NOMO-1 (cell line): ENCODE data around the gene GRHL3.

Experiments
- DNase-seq, 2 experiments: peaks; one replicate each; lab custom pipeline; 2025; ENCODE audit not compliant: unreplicated experiment in 2 of 2; lab: John Stamatoyannopoulos, UW

The GRHL3 gene

DNA sequence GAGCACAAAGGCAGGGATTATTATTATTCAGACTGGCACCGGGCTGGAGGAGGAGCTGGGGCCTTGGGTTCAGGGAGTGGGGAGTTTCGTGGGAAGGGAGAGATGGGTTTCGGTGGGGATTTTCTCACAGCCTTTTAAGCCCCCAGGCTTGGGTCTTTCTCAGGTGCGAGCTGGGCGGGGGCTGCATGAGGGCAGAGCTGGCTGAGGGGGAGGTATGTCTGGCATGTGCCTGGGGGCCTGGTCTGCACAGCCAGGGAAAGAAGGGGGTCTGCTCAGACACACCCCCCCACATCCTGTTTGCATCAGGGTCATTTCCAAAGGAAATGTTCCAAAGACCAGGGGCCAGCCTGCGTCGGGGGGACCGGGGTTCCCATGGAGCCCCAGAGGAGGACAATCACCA lies 21.6 kb downstream of the GRHL3 start:
- DNase-seq, result no peak

DNA sequence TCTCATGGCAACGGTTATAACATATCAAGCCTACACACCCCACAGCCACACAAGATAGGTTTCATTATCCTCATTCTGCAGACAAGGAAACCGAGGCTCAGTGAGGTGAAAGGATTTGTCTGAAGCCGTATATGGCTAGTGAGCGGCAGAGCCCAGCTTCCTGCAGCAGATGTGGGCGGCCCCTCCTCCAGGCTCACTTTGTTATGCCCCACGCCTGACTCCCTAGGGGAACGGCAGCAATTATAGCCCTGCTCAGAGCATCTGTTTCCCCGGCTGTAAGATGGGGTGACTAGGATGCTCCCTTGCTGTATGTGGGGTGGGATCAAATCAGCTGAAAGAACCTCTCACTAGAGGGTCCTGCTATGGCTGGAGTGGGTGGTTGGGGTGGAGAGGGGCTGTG lies 22.1 kb downstream of the GRHL3 start:
- DNase-seq, result no peak

DNA sequence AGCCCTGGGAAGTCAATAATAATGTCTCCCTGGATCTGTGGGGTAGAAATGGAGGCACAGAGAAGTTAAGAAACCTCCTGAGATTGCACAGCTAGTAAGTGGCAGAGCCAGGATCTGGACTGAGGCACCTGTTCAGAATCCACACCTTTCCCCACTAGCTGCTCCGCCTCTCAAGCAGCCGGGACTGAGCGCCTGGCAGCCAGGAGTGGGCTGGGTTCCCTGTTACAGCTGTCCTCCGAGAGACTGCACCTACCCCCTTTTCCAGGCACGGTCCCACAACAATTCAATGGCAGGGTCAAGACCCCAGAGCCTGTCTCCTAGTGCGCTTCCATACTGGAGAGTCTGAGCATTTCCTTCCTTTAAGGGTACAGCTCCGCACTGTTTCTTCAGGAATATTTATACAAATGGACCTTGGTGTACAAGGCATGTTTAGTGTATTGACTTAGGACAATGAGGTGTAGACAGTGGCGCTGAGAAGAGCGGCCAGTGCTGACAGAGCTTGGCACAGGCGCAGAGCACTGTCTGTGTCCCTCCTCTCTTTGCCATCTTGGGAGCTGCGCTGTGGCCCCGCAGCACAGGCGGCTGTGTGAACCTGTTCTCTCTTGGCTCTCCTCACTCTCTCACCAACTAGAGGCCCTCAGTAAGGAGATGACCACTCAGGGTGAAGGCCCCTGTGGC lies 24.4 kb downstream of the GRHL3 start:
- no peak for DNase-seq

DNA sequence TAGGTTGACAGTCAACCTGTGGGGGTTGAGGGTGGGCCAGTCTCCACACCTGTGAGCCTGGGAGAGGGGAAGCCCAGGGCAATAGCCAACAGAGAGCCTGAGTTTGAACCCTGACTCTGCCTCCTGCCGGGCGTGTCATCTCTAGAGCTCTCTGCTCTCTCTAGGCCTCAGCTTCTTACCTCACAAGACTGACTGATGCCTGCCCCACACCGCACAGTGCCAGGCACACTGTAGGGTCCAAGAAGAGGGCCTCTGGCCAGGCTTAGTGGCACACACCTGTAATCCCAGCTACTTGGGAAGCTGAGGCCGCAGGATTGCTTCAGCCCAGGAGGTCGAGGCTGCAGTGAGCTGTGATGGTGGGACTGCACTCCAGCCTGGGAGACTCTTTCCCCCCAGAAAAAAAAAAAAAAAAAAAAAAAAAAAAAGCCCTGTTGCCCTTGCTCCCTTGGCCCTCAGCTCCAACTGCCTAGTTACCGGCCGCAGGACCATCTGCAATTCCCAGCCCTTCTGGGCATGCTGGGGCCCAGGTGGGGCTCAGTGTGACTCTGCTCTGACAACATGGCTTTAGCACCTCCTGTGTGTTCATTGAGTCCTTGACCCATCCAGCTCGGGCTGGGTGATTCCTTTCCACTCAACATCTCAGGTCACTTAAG lies 25.1 kb downstream of the GRHL3 start:
- DNase-seq, result no peak

DNA sequence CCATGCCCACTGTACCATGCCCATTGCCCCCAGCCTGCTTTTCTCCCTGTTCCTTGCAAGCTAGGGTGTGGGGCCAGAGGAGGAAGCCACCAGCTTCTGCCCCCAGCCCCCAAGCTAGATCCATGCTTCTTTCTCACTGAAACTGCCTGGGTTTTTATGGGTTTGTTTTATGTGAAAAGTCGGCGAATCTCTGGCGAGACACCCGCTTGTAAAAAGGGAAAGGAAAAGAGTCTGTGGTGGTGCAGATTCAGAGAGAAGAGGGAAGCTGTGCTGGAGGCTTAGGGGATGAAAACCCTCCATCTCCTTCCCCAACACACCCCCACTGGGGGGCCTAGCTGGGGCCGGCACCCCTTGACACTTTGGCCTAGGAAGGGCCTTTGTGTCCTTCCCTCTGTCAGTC lies 26.2 kb downstream of the GRHL3 start:
- DNase-seq, result no peak

DNA sequence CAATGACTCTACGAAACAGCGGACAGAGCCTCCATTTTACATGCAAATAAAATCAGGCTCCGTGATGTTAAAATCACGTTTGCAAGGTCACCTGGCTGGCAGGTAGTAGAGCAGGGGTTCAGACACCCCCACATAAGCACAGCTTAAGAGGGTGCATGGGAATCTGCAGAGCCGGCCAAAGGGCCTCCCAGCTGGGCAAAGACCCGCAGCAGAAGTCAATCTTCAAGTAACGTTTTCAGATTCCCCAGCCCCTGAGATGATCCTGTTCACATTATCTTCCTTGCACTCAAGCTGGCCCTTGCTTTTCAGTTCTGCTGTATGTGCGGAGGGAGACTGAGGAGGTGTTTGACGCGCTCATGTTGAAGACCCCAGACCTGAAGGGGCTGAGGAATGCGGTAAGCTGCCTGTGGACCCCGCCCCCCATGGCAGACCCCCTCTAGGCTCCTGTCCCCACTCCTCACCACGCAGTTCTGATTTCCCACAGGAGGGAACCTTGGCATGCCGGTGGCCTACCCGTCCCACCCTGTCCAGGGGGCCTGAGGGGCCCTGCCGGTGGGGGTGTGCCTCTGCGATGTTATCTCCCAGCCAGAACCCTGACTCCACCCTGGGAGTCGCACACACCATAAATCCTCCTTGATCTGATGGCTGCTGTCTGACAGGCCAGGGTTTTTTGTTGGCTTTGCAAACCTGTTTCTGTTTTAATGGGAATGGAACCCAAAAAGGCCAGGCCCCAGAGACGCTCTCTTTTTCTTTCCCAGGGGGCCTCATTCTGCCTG lies 28.2 kb downstream of the GRHL3 start:
- no peak for DNase-seq

DNA sequence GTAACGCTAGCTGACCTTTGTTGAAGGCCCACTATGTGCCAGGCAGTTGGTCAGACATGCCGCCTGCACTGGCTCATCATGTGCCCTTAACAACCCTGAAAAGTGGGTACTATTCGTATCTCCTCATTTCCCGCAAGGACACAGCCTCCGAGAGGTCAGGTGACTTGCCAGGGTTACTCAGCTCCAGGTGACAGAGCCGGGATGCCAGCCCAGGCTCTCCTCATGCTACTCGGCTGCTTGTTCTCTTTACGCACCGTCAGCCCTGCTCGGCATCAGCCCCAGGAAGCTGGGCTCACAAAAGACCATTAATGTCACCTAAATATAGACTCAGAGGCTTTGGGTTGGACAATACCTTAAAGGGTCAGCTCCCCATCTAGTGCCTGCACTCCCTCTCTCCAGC lies 29.0 kb downstream of the GRHL3 start:
- DNase-seq, result no peak

DNA sequence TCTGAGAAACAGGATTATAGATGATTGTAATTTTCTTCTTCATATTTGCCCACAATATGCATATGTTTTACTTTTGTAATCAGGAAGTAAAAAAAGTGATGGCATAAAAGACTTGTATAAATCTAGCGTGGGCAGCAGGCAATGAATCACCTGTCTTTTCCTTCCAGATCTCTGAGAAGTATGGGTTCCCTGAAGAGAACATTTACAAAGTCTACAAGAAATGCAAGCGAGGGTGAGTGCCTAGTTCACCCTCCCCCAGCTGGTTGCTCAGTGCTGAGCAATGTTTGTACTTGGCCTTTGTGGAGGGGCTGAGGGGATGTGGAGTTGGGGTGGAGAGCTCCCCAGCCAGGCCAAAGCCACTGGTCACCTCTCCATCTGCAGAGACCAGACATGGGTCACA lies 30.7 kb downstream of the GRHL3 start:
- DNase-seq, result no peak

DNA sequence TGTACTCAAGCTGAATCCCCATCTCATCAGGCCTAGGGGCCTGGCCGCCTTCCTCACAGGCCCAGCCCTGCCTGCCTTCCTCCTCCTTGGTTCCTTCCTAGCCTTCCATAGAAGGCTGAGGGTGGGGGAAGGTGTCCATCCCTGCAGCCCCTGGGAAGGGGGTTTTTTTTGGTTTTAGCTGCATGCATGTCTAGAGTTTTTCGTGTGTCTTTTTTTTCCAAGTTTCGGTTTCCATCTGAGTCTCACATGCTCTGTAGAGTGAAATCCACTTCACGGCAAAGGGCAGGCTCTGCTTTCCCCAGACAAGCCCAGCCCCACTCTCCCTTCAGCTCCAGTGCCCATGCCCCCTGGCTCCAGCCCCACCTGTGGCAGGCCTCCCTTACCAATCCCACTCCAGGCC lies 32.1 kb downstream of the GRHL3 start:
- DNase-seq, result no peak

DNA sequence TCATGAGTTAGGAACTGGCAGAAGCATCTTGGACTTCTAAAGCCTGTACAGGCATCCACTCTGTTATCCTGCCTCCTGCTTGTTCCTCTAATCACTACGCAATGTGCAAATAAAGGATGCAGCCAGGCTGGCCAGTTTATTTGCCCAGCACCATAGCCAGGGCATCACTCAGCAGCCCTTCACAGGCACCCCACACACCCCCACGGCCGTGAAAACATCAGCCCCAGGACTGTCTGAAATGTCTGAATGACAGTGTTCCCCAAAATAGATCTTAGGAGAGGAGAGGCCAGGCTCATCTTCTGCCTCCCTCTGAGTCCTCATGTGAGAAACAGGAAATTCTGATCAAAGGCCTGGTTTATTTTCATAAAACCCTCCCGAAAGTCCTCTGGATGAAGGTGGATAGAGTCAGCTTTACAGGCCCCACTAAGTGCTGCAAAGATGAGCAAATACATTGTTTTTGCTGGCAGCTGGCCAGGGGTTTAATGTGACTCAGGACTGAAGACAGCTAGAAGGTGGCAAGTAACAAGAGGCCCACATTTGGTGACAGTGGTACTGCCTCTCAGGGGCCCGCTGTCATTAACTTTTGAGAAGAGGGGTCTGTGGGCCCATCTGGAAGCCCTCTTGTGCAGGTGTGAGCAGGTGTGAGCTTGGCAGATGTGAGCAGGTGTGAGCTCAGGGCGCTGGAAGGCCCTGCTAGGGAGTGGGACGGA lies 32.9 kb downstream of the GRHL3 start:
- DNase-seq, result no peak

DNA sequence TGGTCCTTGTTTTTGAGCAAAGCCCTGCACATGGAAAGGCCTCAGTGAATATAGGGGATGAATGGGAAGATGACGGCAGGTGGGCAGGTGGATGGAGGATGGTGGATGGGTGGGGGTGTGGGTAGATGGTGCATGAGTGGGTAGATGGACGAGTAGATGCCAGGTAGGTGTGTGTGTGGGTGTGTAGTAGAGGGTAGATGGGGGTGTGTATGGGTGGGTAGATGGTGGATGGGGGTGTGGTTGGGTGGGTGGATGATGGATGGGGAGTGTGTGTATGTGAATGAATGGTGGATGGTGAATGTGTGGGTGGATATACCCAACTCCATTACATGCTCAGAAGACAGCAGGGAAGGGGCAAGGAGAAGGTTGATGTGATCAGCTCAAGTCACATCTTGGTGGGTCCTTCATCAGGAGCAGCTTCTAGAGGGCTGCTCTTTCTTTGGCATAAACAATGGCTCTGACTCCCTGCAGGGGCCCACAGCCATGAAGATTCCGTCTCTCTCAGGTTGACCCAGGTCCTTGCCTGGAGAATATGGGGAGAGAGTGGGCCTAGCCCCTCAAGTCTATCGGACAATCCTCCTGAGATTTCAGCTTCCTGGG lies 34.2 kb downstream of the GRHL3 start:
- no peak for DNase-seq

DNA sequence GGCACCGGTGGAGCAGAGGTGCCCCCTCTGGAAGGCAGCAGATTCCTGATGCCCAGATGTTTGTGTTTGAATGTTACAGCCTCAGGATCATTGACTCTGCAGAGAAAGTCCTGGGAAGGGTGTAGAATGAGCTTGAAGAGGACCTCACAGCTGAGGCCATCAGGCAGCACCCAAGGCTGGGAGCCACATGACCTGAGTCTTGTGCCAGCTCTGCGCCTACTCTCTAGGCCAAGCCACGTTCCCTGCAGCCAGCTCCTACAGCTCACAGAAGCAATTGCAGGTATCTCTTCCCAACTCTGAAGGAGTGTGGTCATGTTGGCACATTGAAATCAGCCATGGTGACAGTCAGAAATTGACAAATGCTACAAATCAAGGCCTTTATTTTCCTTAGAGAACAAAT lies 36.3 kb downstream of the GRHL3 start:
- no peak for DNase-seq

DNA sequence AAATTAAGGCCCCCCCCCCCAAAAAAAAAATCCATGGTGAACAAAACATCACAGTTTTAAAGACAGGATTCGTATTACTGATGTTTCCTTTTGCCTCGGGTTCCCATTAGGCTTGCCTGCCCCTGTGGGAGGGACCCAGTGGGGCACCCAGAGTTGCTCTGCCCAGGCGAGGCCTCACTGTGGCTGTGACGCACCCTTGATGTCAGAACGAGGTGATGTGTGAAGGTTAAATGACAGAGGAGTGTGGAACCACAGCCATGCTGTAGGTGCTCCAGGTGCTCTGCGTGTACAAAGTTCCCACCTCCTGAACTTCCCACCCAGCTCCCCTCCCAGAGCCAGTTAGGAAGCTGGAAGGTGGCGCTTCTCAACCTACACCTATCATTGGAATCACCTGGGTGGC lies 37.9 kb downstream of the GRHL3 start:
- DNase-seq, result no peak

DNA sequence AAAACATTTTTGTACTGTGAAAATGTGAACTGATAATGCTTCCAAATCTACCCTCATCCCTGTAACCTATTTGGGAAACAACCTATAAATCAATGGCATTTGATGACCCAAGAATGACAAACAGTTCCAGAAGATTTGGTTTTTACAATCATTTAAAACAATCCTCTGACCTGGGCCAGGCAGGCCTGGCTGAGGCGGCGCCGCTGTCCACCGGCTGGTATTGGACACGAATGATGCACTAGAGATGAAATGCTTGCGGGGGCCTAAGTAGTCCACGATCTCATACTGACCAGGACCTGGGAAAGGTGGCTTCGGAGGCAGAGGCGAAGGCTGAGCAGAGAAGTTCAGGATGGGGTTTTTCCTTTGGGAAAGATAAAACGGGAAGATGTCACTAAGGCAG lies 41.5 kb downstream of the GRHL3 start:
- no peak for DNase-seq

DNA sequence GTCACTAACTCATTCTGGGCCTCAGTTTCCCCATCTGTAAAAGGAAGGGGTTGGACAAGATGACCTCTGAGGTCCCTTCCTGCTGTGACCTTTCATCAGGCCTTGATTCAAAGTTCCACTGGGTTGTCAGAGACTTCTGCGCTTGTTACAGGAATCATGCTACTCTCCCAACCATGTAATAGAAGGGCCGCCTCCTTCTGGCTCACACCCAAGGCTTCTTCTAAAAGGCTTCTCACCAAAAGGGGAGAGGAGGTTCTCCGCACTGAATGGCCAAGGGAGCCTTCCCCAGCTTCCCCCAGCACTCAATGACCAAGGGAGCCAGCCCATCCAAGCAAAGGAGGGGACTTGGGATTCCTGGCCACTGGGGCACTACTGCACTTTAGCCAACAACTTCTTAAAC lies 42.7 kb downstream of the GRHL3 start:
- DNase-seq, result no peak

DNA sequence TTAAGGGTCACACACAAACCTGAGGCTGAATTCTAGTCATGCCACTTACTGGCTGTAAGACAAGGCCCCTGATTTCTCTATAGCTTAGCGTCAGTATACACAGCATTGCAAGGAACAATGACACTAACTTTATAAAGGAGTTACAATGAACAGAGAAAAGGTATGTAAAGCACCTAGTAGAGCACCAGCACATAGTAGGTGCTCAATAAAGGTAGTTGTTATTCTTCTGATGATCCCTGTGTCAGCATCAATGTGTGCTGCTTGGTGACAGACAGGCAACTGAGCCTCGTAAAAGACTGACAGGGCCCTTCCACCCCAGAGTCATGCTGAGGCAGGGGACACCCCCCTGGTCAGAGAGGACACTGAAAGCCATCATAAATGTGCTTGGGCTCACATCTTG lies 43.2 kb downstream of the GRHL3 start:
- DNase-seq, result no peak

DNA sequence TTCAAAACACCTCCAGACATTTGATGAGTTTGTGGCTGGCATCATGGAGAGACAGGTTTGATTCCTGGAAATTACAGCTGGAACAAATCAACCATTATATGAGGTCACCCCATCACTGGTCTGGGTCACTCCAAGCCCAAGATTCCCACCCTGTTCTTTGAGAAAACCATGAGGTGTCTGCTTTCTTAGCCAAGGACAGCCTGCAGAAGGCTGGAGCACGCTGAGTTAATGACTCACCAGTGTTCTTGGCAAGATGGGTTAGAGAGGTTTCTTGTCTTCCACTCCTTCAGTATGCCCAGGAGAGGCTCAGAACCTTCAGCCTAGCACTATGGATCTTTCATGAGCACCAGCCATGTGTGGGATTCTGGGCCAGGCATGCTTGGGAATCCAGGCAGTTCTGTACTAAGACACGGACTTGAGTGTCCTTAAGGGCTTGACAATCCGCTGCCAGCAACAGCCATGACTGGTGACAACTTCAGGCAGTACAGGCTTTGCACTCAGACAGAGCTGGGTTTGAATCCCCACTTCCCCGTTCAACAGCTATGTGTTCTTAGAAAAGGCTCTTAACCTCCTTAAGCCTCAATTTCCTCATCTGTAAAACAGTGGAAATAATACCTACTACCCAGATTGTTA lies 43.9 kb downstream of the GRHL3 start:
- DNase-seq, result no peak

DNA sequence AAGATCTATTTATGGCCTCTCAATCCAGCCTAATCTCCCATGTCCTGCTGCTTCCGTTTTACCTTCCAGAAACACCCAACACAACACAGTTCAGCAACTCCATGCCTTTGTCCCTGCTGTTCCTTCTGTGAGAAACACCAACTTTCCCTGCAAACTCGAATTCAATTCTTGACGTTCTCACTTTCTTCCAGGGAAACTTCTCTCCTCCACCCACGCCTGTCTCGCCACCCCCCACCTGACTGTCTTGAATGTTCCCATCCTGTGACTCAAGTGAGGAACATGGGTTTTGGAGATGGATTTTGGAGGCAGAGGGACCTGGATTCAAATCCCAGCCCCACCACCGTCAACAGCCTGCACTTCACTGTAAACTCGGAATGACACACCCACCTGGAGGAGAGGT lies 44.8 kb downstream of the GRHL3 start:
- DNase-seq, result no peak

DNA sequence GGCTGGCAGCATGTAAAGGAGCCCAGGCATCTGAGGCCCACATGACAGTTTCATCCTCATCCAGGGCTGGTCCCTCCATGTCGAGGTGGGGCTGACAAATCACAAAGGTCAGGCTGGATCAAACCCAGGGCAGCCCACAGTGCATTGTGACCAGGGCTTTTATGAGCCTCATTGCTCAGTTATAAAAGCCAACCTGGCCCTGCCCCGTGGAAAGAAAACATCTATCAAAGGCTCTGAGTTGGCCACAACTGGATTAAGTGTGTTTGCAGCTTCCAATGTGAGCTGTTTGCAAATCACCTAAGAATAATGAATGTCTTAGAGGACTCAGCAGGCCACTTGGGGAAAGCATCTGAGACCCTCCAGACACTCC lies 45.4 kb downstream of the GRHL3 start:
- no peak for DNase-seq

DNA sequence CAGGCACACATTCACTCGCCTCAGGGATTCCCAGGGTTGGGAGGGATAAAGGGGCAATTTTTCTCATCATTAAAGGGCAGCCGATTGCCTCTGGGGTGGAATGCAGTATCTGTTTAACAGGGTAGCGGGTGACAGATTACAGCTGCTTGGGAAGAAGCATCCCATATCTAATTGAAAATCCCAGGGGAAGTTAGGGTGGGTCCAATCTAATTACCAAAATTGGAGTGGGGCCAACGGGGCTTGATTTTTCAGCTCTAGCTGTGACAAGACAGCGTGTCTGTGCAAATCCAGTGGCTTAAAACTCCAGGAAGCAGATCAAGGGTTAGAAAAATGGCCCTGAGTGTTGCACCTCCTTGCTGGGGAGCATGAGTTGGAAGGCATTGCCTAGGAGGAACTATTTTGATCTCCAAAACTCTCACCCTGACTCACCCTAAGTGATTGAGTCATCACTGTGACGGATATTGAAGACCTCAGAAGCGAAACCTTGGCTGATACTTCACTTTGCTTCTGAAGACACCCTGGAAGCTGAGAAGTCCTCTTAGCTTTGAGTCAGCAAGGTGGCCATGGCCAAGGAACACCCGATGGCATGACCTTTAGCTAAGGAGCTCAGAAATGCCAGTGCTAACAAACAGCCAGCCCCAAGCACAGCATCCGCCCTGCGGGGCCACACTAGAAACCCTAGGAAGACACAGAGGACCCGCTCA lies 46.0 kb downstream of the GRHL3 start:
- peak; percentile 73 to 95 for DNase-seq
